Astrocyte of the spinal cord (primary cell): ENCODE data around the gene HSD17B10.
A peak's percentile ranks its signal among the peaks of the same experiment; 100 is the strongest.

Experiments used
- DNase-seq: peaks from one replicate; pipeline ENCODE4 v3.0.0; 2011; ENCODE audit warnings: low read depth, low spot score
- H3K4me3 ChIP-seq: 2 replicates; pipeline ENCODE4 v1.5.1; 2011; ENCODE audit warnings: low read depth, mild to moderate bottlenecking, low read length, moderate library complexity
- in situ Hi-C: cut with HindIII; loops from 2 replicates; pipeline ENCODE4 v1.10.0; 2017; ENCODE audit warnings: low sequenced_read_pairs
- TF ChIP-seq, protein P1 (sequence below): IDR thresholded peaks from 2 replicates; pipeline ENCODE4 v1.5.1; 2012; ENCODE audit warnings: low read depth, mild to moderate bottlenecking, low read length, inconsistent platforms

HSD17B10 gene

DNA sequence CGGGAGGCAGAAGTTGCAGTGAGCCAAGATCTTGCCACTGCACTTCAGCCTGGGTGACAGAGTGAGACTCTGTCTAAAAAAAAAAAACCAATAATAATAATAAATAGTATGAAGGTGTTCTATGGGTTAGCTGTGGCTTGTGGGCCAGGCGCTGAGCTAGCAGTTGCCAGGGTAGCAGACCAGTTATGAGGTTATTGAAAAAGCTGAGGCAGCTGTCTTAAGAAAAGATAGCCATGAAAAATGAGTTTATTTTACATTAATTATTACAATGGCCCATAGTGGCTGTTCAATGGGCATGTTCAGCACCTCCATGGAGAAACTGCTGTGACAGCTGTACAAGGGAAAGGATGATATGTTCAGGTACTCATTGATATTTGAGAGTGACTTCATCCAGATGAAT is 13.3 kb upstream of the HSD17B10 start:
- TF ChIP-seq, protein P1, sequence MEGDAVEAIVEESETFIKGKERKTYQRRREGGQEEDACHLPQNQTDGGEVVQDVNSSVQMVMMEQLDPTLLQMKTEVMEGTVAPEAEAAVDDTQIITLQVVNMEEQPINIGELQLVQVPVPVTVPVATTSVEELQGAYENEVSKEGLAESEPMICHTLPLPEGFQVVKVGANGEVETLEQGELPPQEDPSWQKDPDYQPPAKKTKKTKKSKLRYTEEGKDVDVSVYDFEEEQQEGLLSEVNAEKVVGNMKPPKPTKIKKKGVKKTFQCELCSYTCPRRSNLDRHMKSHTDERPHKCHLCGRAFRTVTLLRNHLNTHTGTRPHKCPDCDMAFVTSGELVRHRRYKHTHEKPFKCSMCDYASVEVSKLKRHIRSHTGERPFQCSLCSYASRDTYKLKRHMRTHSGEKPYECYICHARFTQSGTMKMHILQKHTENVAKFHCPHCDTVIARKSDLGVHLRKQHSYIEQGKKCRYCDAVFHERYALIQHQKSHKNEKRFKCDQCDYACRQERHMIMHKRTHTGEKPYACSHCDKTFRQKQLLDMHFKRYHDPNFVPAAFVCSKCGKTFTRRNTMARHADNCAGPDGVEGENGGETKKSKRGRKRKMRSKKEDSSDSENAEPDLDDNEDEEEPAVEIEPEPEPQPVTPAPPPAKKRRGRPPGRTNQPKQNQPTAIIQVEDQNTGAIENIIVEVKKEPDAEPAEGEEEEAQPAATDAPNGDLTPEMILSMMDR: no peak
- no peak for DNase-seq
- no peak overlapping the region for H3K4me3 ChIP-seq
- in situ Hi-C loops: no loop called here

DNA sequence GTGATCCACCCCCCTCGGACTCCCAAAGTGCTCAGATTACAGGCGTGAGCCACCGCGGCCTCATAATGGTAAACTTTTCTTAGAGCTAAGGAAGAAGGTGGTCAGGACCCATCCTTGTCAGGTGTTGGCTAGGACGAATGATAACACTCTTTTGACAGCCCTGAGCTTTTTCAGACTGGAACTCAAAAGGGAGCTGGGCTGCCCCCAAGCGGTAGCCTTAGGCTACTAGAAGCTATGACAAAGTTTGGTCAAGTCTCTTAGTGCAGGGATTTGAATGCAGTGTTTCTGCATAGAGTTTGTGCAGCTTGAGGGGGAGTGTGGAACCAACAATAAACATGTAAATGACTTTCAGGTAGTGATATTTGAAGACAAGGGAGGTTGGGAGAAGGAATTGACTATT is 11.8 kb upstream of the HSD17B10 start:
- in situ Hi-C loops: no loop called here
- TF ChIP-seq, protein P1: peak; percentile 78
- DNase-seq: peak; percentile 35
- no peak overlapping the region for H3K4me3 ChIP-seq

DNA sequence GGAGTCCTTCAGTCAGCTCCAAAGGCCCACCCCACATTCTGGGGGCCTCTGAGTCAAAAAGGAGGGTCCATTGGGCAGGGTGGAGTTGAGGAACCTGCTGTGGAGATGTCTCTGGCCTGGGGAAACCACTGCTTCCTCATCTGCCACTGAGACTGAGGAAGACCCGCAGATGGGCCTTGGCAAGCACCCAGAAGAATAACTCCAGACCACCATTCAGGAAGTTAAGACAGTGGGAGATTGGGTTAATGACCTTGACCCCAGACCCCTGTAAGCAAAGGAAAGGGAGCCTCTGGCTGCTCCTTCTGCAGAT is 8.1 kb upstream of the HSD17B10 start:
- no peak for DNase-seq
- H3K4me3 ChIP-seq: no peak overlapping the region
- in situ Hi-C loops: no loop called here
- TF ChIP-seq, protein P1: no peak

DNA sequence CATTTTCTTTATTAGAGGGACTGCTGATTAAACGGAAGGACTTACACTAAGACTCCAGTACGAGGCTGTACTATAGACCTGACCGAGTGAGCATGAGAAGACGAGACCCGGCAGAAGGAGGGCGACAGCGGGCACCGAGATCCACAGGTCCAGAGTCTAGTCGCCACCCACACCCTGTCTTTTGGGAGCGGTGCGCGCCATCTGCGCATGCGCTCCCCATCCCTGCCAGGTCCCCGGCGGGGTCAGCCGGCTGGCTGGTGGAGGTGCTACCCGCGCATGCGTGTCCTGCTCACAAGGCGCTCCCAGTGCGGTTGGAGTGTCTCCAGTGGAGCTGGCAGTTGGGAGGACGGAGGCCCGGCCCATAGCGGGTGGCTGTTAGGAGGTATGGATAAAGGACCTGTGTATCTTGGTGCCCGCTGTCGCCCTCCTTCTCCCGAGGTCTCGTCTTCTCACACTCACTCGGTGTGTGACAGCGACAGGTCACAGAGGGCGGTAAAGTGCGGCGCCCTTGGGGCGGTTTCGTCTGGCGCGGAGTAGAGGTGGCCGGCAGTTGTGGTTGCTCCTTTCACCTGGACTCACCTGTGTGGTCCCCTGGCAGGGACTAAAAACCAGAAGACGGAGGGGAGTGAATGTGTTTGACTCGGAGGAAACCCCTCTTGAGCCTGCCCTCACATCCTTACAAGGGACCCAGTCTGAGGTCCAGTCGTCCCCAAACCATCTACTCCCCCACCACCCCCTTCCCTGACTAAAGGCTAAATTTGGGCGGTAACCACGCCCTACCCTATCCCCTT is 7.6 kb upstream of the HSD17B10 start:
- TF ChIP-seq, protein P1: no peak
- H3K4me3 ChIP-seq: peak overlapping the region; percentile 42
- DNase-seq: peak; percentile 62
- in situ Hi-C loops: no loop called here

DNA sequence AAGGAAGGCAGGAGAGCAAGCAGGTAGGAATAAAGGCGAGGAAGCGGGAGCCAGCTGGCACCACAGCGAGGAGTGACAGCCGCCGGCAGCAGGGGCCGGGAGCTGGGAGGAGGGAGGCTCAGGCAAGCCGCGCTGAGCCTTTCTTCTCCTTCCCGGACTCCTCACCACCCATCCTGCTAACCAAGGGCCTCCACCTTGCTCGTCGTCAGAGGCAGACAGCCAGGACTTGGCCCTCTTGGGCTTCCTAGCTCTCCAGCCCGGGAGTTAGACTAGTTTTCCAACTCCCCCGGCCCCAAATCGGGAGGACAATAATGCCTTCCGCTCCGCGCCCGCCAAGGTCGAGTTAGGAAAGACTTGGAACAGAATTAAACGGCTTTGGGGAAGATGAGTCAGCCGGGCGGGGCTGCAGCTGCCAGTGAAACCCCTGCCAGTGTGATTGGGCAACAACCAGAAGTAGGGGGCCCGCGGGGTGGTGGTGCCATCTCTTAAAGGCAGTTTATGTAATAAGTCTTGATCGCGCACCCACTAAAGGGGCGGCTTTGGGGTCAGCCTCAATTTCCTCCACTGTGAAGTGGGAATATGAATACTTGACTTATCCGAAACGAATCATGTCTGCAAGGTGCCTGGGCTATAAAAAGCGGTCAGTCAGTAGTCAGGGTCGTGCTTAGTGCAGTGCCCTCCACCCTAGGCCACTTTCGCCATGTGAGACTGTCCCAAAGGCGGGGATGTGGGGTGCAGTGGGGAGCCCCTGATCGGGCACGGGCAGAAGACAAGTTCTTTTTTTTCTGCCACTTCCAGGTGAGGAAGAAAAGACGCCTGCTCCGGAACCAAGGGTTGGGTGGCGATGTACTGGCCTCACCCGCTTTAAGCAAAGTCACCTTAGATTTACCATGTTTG is 6.7 kb upstream of the HSD17B10 start:
- H3K4me3 ChIP-seq: peak overlapping the region; percentile 42
- in situ Hi-C loops: no loop called here

DNA sequence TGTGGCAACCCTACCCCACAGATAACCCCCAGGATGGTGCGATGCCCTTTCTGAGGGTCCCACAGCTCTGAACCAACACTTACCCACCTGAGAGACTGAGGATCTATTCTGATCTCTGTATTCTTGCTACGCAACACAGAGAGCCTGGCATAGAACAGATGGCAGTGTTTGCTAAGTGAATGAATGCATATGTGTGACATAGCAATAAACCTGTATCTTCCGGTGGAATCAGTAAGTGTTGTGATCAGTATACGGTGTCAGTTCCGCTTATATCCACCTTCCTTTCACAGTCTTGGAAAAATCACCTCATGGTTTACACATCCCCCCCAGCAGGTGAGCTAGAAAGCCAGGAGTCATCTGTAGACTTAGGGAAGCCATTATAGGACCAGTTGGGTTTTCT is 5.9 kb upstream of the HSD17B10 start:
- in situ Hi-C loops: no loop called here
- TF ChIP-seq, protein P1: no peak
- H3K4me3 ChIP-seq: no peak overlapping the region
- no peak for DNase-seq

More for the DNA sequence above, 6.7 kb upstream of the HSD17B10 start:
- TF ChIP-seq, protein P1: no peak
- DNase-seq: peak; percentile 58
